GM23338 (cell line): Measurements from ENCODE around the gene GPC6. TPM values are rescaled to one million over a fixed set of nuclear protein-coding genes. Genes with fewer than 3 reads are reported as not detected.

ENCODE experiments used
- ATAC-seq: fragments of 200-7000 bp; cut with Tn5 transposase; 3 replicates; pipeline ENCODE4 v1.9.1; 2020
- DNase-seq: peaks from one replicate; pipeline ENCODE4 v3.0.0-alpha.2; 2015; ENCODE audit warnings: low spot score
- H2AFZ ChIP-seq: fragments of 200-600 bp; sonication (generic); 2 replicates; pipeline ENCODE4 v1.8.0; 2016; ENCODE audit warnings: antibody characterized with exemption, mild to moderate bottlenecking, moderate library complexity
- H3F3A ChIP-seq: fragments of 200-600 bp; sonication (generic); replicated peaks from 2 replicates; pipeline ENCODE4 v1.8.0; 2017; ENCODE audit warnings: antibody characterized with exemption, mixed run types, low read depth
- H3K27ac ChIP-seq: fragments of 200-600 bp; sonication (generic); 2 replicates; pipeline ENCODE4 v1.6.1; 2016; ENCODE audit warnings: low read depth
- H3K27me3 ChIP-seq: fragments of 200-600 bp; sonication (generic); 2 replicates; pipeline ENCODE4 v1.8.0; 2016; ENCODE audit warnings: mild to moderate bottlenecking, mixed run types, moderate library complexity; ENCODE audit not compliant: insufficient read depth
- H3K36me3 ChIP-seq: fragments of 200-600 bp; sonication (generic); 2 replicates; pipeline ENCODE4 v1.8.0; 2016; ENCODE audit warnings: mild to moderate bottlenecking; ENCODE audit not compliant: insufficient read depth
- H3K4me1 ChIP-seq: fragments of 200-600 bp; sonication (generic); 2 replicates; pipeline ENCODE4 v1.8.0; 2016; ENCODE audit warnings: mild to moderate bottlenecking, moderate library complexity; ENCODE audit not compliant: insufficient read depth
- H3K4me2 ChIP-seq: fragments of 200-600 bp; sonication (generic); 2 replicates; pipeline ENCODE4 v1.7.1; 2017; ENCODE audit warnings: mixed run types
- H3K4me3 ChIP-seq: fragments of 200-600 bp; sonication (generic); 2 replicates; pipeline ENCODE4 v1.6.1; 2016; ENCODE audit warnings: mixed run types
- H3K79me2 ChIP-seq: fragments of 200-600 bp; sonication (generic); replicated peaks from 2 replicates; pipeline ENCODE4 v1.8.0; 2017; ENCODE audit warnings: mild to moderate bottlenecking; ENCODE audit not compliant: insufficient read depth
- H3K9me2 ChIP-seq: fragments of 200-600 bp; sonication (generic); 2 replicates; pipeline ENCODE4 v1.8.0; 2017; ENCODE audit not compliant: insufficient read depth
- H4K20me1 ChIP-seq: fragments of 200-600 bp; sonication (generic); replicated peaks from 2 replicates; pipeline ENCODE4 v1.8.0; 2017; ENCODE audit warnings: mild to moderate bottlenecking; ENCODE audit not compliant: insufficient read depth
- H3K27ac Mint-ChIP-seq: 2 replicates; pipeline ENCODE4 v1.8.0; 2020; ENCODE audit warnings: inconsistent platforms, mild to moderate bottlenecking, moderate library complexity, mixed read lengths
- H3K27me3 Mint-ChIP-seq: 3 replicates; pipeline ENCODE4 v1.8.0; 2022; ENCODE audit warnings: low read depth, mild to moderate bottlenecking, moderate library complexity, mixed read lengths, inconsistent platforms; ENCODE audit not compliant: insufficient read depth, poor library complexity
- H3K36me3 Mint-ChIP-seq: 3 replicates; pipeline ENCODE4 v1.8.0; 2021; ENCODE audit warnings: low read depth, mild to moderate bottlenecking, inconsistent platforms, moderate library complexity, mixed read lengths
- H3K4me1 Mint-ChIP-seq: 3 replicates; pipeline ENCODE4 v1.8.0; 2020; ENCODE audit warnings: mild to moderate bottlenecking, inconsistent platforms, mixed read lengths
- H3K4me3 Mint-ChIP-seq: 3 replicates; pipeline ENCODE4 v1.8.0; 2021; ENCODE audit warnings: moderate library complexity, mild to moderate bottlenecking, inconsistent platforms, mixed read lengths
- H3K9me3 Mint-ChIP-seq: 3 replicates; pipeline ENCODE4 v1.8.0; 2020; ENCODE audit warnings: moderate library complexity, mild to moderate bottlenecking, inconsistent platforms, mixed read lengths
- CREB1 ChIP-seq: fragments of 250-450 bp; sonication (Bioruptor Pico); IDR thresholded peaks from 2 replicates; pipeline ENCODE4 v1.5.0; 2020; ENCODE audit warnings: low read depth, mild to moderate bottlenecking, moderate library complexity
- ETS1 ChIP-seq: IDR thresholded peaks from 2 replicates; pipeline ENCODE4 v1.6.1; 2016; ENCODE audit warnings: antibody characterized with exemption
- EZH2 ChIP-seq: fragments of 200-600 bp; sonication (generic); IDR thresholded peaks from one replicate; pipeline ENCODE4 v1.8.0; 2017; ENCODE audit warnings: antibody characterized with exemption, mild to moderate bottlenecking, low read depth; ENCODE audit not compliant: unreplicated experiment
- EZH2phosphoT487 ChIP-seq: fragments of 200-600 bp; sonication (generic); IDR thresholded peaks from one replicate; pipeline ENCODE4 v1.8.1; 2018; ENCODE audit warnings: antibody characterized with exemption; ENCODE audit not compliant: unreplicated experiment
- JUNB ChIP-seq: IDR thresholded peaks from one replicate; pipeline ENCODE4 v1.6.1; 2016; ENCODE audit warnings: antibody characterized with exemption; ENCODE audit not compliant: unreplicated experiment
- NANOG ChIP-seq: IDR thresholded peaks from 2 replicates; pipeline ENCODE4 v1.6.1; 2016; ENCODE audit warnings: antibody characterized with exemption, borderline replicate concordance
- POLR2AphosphoS5 ChIP-seq: IDR thresholded peaks from 2 replicates; pipeline ENCODE4 v1.6.1; 2016; ENCODE audit warnings: antibody characterized with exemption, low read depth
- REST ChIP-seq: IDR thresholded peaks from one replicate; pipeline ENCODE4 v1.6.1; 2018; ENCODE audit warnings: antibody characterized with exemption; ENCODE audit not compliant: unreplicated experiment
- STAT1 ChIP-seq: IDR thresholded peaks from one replicate; pipeline ENCODE4 v1.6.1; 2016; ENCODE audit warnings: antibody characterized with exemption; ENCODE audit not compliant: unreplicated experiment
- ZNF114 ChIP-seq: fragments of 250-450 bp; sonication (Bioruptor Pico); IDR thresholded peaks from 2 replicates; pipeline ENCODE4 v1.5.0; 2020; ENCODE audit warnings: mild to moderate bottlenecking, moderate library complexity
- ZNF331 ChIP-seq: fragments of 250-450 bp; sonication (Bioruptor Pico); IDR thresholded peaks from 2 replicates; pipeline ENCODE4 v1.5.0; 2020; ENCODE audit warnings: low read depth, mild to moderate bottlenecking, moderate library complexity
- ZNF462 ChIP-seq: fragments of 250-450 bp; sonication (Bioruptor Pico); IDR thresholded peaks from 2 replicates; pipeline ENCODE4 v1.5.0; 2020; ENCODE audit warnings: mild to moderate bottlenecking, moderate library complexity
- polyA plus RNA-seq: library from polyadenylated mRNA; unstranded; fragments of >200 nt; fragmentation: Nextera tagmentation; extraction: Ambion mirVana; gene quantifications from 2 replicates; pipeline ENCODE4 v1.2.1, GENCODE V29; 2016
- total RNA-seq: library from RNA; depleted of rRNA; stranded (reverse); fragments of >200 nt; shearing (Covaris generic); gene quantifications from 2 replicates; pipeline ENCODE4 v1.2.3, GENCODE V29; 2014
- TF ChIP-seq, protein P1 (sequence below), 2 experiments: fragments of 200-600 bp in 1 of 2; sonication (generic) in 1 of 2; conservative IDR thresholded peaks; 2 replicates each; pipeline versions ENCODE4 v1.5.1 to v1.6.1; 2016 to 2017; ENCODE audit warnings: antibody characterized with exemption in 2 of 2, low read depth in 2 of 2, mild to moderate bottlenecking in 2 of 2, moderate library complexity in 1 of 2

The GPC6 gene
- total and polyA plus RNA-seq, 2 experiments from 2014 or later = 6.4 to 28.6 TPM

GRCh38 chr13:94181461-94182107 lies 955.0 kb downstream of the GPC6 start:
- Histone ChIP-seq H3K27ac (no peak overlapping the region), H2AFZ (no peak overlapping the region), H3K4me2 (no peak overlapping the region), H4K20me1 (no peaks in the 10 kb centered on the region), H3K9me2 (no peaks in the 10 kb centered on the region), H3K27me3 (no peaks in the 10 kb centered on the region), H3K79me2 (no peaks in the 10 kb centered on the region), H3K4me3 (no peak overlapping the region), H3K36me3 (no peaks in the 10 kb centered on the region), H3F3A (no peaks in the 10 kb centered on the region), H3K4me1 (0 out of 2 replicates have a peak, but pooled peaks cover 5% of the 10 kb centered on the region)
- DNase-seq = no peak
- H3K36me3 Mint-ChIP-seq = no peaks in the 10 kb centered on the region
- H3K27ac Mint-ChIP-seq = no peak overlapping the region
- ATAC-seq = no peak
- peaks cover 10% of the 10 kb centered on the region for H3K4me1 Mint-ChIP-seq
- no peak overlapping the region for H3K4me3 Mint-ChIP-seq
- H3K27me3 Mint-ChIP-seq = no peaks in the 10 kb centered on the region
- no peaks in the 10 kb centered on the region for H3K9me3 Mint-ChIP-seq
- TF ChIP-seq STAT1 = no peak
- no peak for TF ChIP-seq POLR2AphosphoS5
- TF ChIP-seq NANOG = no peak
- no peak for TF ChIP-seq EZH2
- TF ChIP-seq ZNF462 = no peak
- no peak for TF ChIP-seq JUNB
- TF ChIP-seq CREB1 = no peak
- no peak for TF ChIP-seq REST
- TF ChIP-seq ZNF331 (CRISPR knock-in tag) = no peak
- TF ChIP-seq, protein P1, sequence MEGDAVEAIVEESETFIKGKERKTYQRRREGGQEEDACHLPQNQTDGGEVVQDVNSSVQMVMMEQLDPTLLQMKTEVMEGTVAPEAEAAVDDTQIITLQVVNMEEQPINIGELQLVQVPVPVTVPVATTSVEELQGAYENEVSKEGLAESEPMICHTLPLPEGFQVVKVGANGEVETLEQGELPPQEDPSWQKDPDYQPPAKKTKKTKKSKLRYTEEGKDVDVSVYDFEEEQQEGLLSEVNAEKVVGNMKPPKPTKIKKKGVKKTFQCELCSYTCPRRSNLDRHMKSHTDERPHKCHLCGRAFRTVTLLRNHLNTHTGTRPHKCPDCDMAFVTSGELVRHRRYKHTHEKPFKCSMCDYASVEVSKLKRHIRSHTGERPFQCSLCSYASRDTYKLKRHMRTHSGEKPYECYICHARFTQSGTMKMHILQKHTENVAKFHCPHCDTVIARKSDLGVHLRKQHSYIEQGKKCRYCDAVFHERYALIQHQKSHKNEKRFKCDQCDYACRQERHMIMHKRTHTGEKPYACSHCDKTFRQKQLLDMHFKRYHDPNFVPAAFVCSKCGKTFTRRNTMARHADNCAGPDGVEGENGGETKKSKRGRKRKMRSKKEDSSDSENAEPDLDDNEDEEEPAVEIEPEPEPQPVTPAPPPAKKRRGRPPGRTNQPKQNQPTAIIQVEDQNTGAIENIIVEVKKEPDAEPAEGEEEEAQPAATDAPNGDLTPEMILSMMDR (conservative IDR thresholded peaks at IDR 0.05; ENCODE audit: low read depth in 2 of 2) = no peak
- TF ChIP-seq EZH2phosphoT487 = no peak
- no peak for TF ChIP-seq ZNF114 (CRISPR knock-in tag)
- TF ChIP-seq ETS1 = no peak
